Mesenchymal stem cell (in vitro differentiated cells and primary cell): Measurements from ENCODE around the gene CLIC3.

Experiments
- DNase-seq: peaks from one replicate; pipeline ENCODE4 v3.0.0-alpha.2; 2013
- H2AFZ ChIP-seq: one replicate; pipeline ENCODE4 v1.6.1; 2013; ENCODE audit warnings: low read depth, mild to moderate bottlenecking, control low read depth, inconsistent platforms, low read length, moderate library complexity
- H2AK5ac ChIP-seq: 2 replicates; pipeline ENCODE4 v1.6.1; 2013; ENCODE audit warnings: low read length, moderate library complexity, mild to moderate bottlenecking, inconsistent platforms; ENCODE audit not compliant: severe bottlenecking
- H2BK120ac ChIP-seq: one replicate; pipeline ENCODE4 v1.6.1; 2013; ENCODE audit warnings: low read depth, mild to moderate bottlenecking, inconsistent platforms, low read length, moderate library complexity
- H2BK12ac ChIP-seq, 2 experiments: one replicate each; pipeline ENCODE4 v1.6.1; 2013; ENCODE audit warnings: inconsistent platforms in 2 of 2, low read length in 2 of 2, mild to moderate bottlenecking in 2 of 2, moderate library complexity in 2 of 2, control low read depth in 1 of 2
- H2BK15ac ChIP-seq: one replicate; pipeline ENCODE4 v1.6.1; 2013; ENCODE audit warnings: mild to moderate bottlenecking, low read depth, inconsistent platforms; ENCODE audit not compliant: poor library complexity, severe bottlenecking
- H2BK5ac ChIP-seq: 2 replicates; pipeline ENCODE4 v1.6.1; 2013; ENCODE audit warnings: low read depth, mild to moderate bottlenecking, low read length, control low read depth, inconsistent platforms; ENCODE audit not compliant: poor library complexity, severe bottlenecking
- H3K14ac ChIP-seq, 2 experiments: one replicate each; pipeline ENCODE4 v1.6.1; 2013; ENCODE audit warnings: inconsistent platforms in 2 of 2, low read length in 2 of 2, control low read depth in 1 of 2, mild to moderate bottlenecking in 1 of 2, moderate library complexity in 1 of 2
- H3K18ac ChIP-seq, 2 experiments: one replicate each; pipeline ENCODE4 v1.6.1; 2013; ENCODE audit warnings: inconsistent platforms in 2 of 2, low read length in 2 of 2, control low read depth in 1 of 2, low read depth in 1 of 2, mild to moderate bottlenecking in 1 of 2
- H3K23ac ChIP-seq, 2 experiments: one replicate each; pipeline ENCODE4 v1.6.1; 2013; ENCODE audit warnings: inconsistent platforms in 2 of 2, low read length in 2 of 2, mild to moderate bottlenecking in 2 of 2, moderate library complexity in 2 of 2, control low read depth in 1 of 2
- H3K27ac ChIP-seq: 2 replicates; pipeline ENCODE4 v1.5.1; 2013; ENCODE audit warnings: mild to moderate bottlenecking, moderate library complexity, low read length, control low read depth, inconsistent platforms; ENCODE audit not compliant: poor library complexity, severe bottlenecking
- H3K27me3 ChIP-seq, 2 experiments: 2 replicates each; pipeline versions ENCODE4 v1.6.1 to v1.7.0; 2013; ENCODE audit warnings: low read length in 2 of 2, mild to moderate bottlenecking in 2 of 2, moderate library complexity in 2 of 2, control low read depth in 1 of 2, inconsistent platforms in 1 of 2; ENCODE audit not compliant: control insufficient read depth in 1 of 2, insufficient read depth in 1 of 2
- H3K36me3 ChIP-seq, 2 experiments: 2 replicates each; pipeline versions ENCODE4 v1.6.1 to v1.7.0; 2013; ENCODE audit warnings: low read length in 2 of 2, control low read depth in 1 of 2, inconsistent platforms in 1 of 2, low read depth in 1 of 2, mild to moderate bottlenecking in 1 of 2; ENCODE audit not compliant: insufficient read depth in 2 of 2, control insufficient read depth in 1 of 2
- H3K4ac ChIP-seq, 2 experiments: one replicate each; pipeline ENCODE4 v1.6.1; 2013; ENCODE audit warnings: inconsistent platforms in 2 of 2, low read length in 2 of 2, mild to moderate bottlenecking in 2 of 2, moderate library complexity in 2 of 2, control low read depth in 1 of 2, low read depth in 1 of 2
- H3K4me1 ChIP-seq: 2 replicates; pipeline ENCODE4 v1.6.1; 2013; ENCODE audit warnings: low read depth, low read length, control low read depth; ENCODE audit not compliant: control insufficient read depth, insufficient read depth
- H3K4me2 ChIP-seq: 2 replicates; pipeline ENCODE4 v1.6.1; 2013; ENCODE audit warnings: low read length, mild to moderate bottlenecking, inconsistent platforms; ENCODE audit not compliant: poor library complexity, severe bottlenecking
- H3K4me3 ChIP-seq, 2 experiments: 2 replicates each; pipeline versions ENCODE4 v1.5.1 to v1.7.0; 2013; ENCODE audit warnings: low read length in 2 of 2, mild to moderate bottlenecking in 2 of 2, control low read depth in 1 of 2, low read depth in 1 of 2; ENCODE audit not compliant: insufficient read depth in 1 of 2
- H3K79me1 ChIP-seq: replicated peaks from 2 replicates; pipeline ENCODE4 v1.6.1; 2013; ENCODE audit warnings: mild to moderate bottlenecking, control low read depth, low read length, inconsistent platforms; ENCODE audit not compliant: poor library complexity, severe bottlenecking
- H3K9ac ChIP-seq: 2 replicates; pipeline ENCODE4 v1.7.0; 2013; ENCODE audit warnings: mild to moderate bottlenecking, low read length, moderate library complexity
- H3K9me3 ChIP-seq: 2 replicates; pipeline ENCODE4 v1.7.0; 2013; ENCODE audit warnings: mild to moderate bottlenecking, low read length; ENCODE audit not compliant: control insufficient read depth
- H4K8ac ChIP-seq: one replicate; pipeline ENCODE4 v1.6.1; 2013; ENCODE audit warnings: inconsistent platforms, mild to moderate bottlenecking, low read length, moderate library complexity
- H4K91ac ChIP-seq: one replicate; pipeline ENCODE4 v1.6.1; 2013; ENCODE audit warnings: mild to moderate bottlenecking, low read length, inconsistent platforms
- WGBS: methylation state at CpG from one replicate; pipeline ENCODE4 v1.1.7; 2013; ENCODE audit warnings: mixed read lengths; 5-methylcytosine and 5-hydroxymethylcytosine counted together

The CLIC3 gene

GRCh38 chr9:137030006-137030405 is 33.6 kb upstream of the CLIC3 start:
- Histone ChIP-seq H2BK120ac (no peak overlapping the region), H3K27ac (no peak overlapping the region), H2AK5ac (no peak overlapping the region), H3K4ac (no peak overlapping the region), H4K91ac (no peak overlapping the region), H2BK12ac (no peak overlapping the region), H3K36me3 (no peaks in the 10 kb centered on the region), H3K14ac (no peak overlapping the region), H3K18ac (no peak overlapping the region), H4K8ac (no peak overlapping the region), H3K23ac (no peak overlapping the region), H3K9me3 (no peaks in the 10 kb centered on the region), H3K27me3 (peaks cover 4 to 11% of the 10 kb centered on the region in 2 experiments), H3K9ac (no peak overlapping the region), H3K79me1 (no peaks in the 10 kb centered on the region), H2AFZ (no peak overlapping the region), H3K4me1 (peaks cover 29% of the 10 kb centered on the region), H2BK5ac (no peak overlapping the region), H3K4me3 (no peak overlapping the region), H3K4me2 (no peak overlapping the region), H2BK15ac (no peak overlapping the region)
- 83% methylated on average over 14 of the region's 15 CpGs for WGBS
- no peak for DNase-seq

GRCh38 chr9:137029058-137029936 is 32.9 kb upstream of the CLIC3 start:
- peaks cover 28% of the 10 kb centered on the region for H3K4me1 ChIP-seq
- H3K23ac ChIP-seq = no peak overlapping the region
- H3K27ac ChIP-seq = no peak overlapping the region
- peak overlapping the region in 1 of 2 experiments; percentile 8 for H3K18ac ChIP-seq
- H2BK15ac ChIP-seq = no peak overlapping the region
- H3K36me3 ChIP-seq = no peaks in the 10 kb centered on the region
- no peak overlapping the region for H2BK120ac ChIP-seq
- H2BK12ac ChIP-seq = peak overlapping the region in 1 of 2 experiments; percentile 25
- peak overlapping the region; percentile 87 for H3K4me2 ChIP-seq
- no peak overlapping the region for H4K91ac ChIP-seq
- H3K9me3 ChIP-seq = no peaks in the 10 kb centered on the region
- H2BK5ac ChIP-seq = no peak overlapping the region
- no peak overlapping the region for H3K4ac ChIP-seq
- peak overlapping the region in 1 of 2 experiments; percentile 77 for H3K4me3 ChIP-seq
- no peaks in the 10 kb centered on the region for H3K79me1 ChIP-seq
- no peak overlapping the region for H4K8ac ChIP-seq
- no peak overlapping the region for H3K9ac ChIP-seq
- H2AK5ac ChIP-seq = no peak overlapping the region
- no peak overlapping the region for H3K14ac ChIP-seq
- H2AFZ ChIP-seq = no peak overlapping the region
- peaks cover 4 to 11% of the 10 kb centered on the region in 2 experiments for H3K27me3 ChIP-seq
- DNase-seq = peak; percentile 75
- 42% methylated on average over 16 of the region's 19 CpGs for WGBS

DNA sequence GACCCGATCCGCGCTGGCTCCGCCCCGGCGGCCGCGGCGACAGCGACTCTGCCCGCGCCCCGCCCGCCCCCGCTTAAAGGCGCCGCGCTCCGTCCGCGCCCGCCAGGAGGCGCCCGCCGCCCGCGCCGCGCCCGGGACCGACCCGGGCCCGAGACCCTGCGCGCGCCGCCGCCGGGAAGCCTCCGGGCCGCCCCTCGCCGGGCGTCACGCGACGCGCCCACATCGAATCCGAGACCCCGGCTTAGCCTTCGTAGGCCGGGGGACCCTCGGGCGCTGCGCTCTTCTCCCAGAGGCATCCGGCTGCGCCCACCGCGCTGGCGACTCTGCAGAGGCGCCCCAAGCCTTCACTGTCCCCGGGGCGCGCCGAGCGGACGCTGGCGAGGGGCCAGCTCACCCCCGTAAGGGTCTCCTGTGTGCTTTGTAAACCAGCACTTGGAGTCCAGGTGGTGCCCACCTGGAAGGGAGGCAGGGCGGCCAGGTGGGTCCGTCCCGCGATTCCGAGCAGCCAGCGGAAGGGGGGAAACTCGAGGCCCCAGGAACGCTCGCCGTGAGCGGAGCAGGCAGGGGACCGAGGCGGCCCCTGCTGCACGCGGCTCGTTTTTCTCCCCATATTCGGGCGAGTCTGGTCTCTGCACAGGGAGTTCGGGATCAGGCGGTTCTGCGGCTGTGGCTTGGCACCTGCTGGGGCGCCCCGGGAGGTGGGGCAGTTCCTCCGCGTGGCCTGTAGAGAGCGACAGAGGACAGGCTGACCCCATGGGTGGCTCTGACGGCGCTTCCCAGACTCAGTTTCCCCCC is 32.1 kb upstream of the CLIC3 start:
- H4K8ac ChIP-seq = peak overlapping the region; percentile 42
- no peak overlapping the region for H2BK12ac ChIP-seq
- peaks cover 4 to 6% of the 10 kb centered on the region in 2 experiments for H3K27me3 ChIP-seq
- 3% methylated on average over 71 of the region's 98 CpGs for WGBS
- H4K91ac ChIP-seq = peak overlapping the region; percentile 76
- no peak overlapping the region for H3K14ac ChIP-seq
- no peaks in the 10 kb centered on the region for H3K36me3 ChIP-seq
- no peak overlapping the region for H2BK120ac ChIP-seq
- H2BK5ac ChIP-seq = no peak overlapping the region
- peak overlapping the region; percentile 58 for H3K9ac ChIP-seq
- no peak overlapping the region for H2AK5ac ChIP-seq
- H3K4ac ChIP-seq = no peak overlapping the region
- no peak overlapping the region for H3K27ac ChIP-seq
- peak overlapping the region; percentile 42 for H2AFZ ChIP-seq
- peaks cover 33% of the 10 kb centered on the region for H3K4me1 ChIP-seq
- peak overlapping the region in 1 of 2 experiments; percentile 9 for H3K18ac ChIP-seq
- peak overlapping the region in 1 of 2 experiments; percentile 16 for H3K23ac ChIP-seq
- H3K9me3 ChIP-seq = no peaks in the 10 kb centered on the region
- no peaks in the 10 kb centered on the region for H3K79me1 ChIP-seq
- peak; percentile 41 for DNase-seq
- H3K4me2 ChIP-seq = peak overlapping the region; percentile 87
- H2BK15ac ChIP-seq = peak overlapping the region; percentile 71
- peak overlapping the region; percentile 55 to 77 for H3K4me3 ChIP-seq
